MCF 10A (cell line): ENCODE data around the gene NRG4. TPM values are rescaled to one million over a fixed set of nuclear protein-coding genes. Genes with fewer than 3 reads are reported as not detected.

Experiments
- BruUV-seq: library from RNA; stranded (reverse); fragments of 400-500 nt; replicated peaks from 2 replicates; lab custom pipeline; 2021; lab: Mats Ljungman, UMichigan
- CTCF ChIA-PET: fragments of 300-600 bp; sonication (Branson Sonifier 250); formaldehyde crosslinking; extraction: SDS; loops from one replicate; lab custom pipeline; 2021; ENCODE audit warnings: antibody characterized with exemption, inconsistent platforms; lab: Yijun Ruan, JAX
- POLR2A ChIA-PET: fragments of 300-600, 350-650 bp; sonication (Branson Sonifier 250); formaldehyde crosslinking; extraction: SDS; loops from one replicate; lab custom pipeline; 2020; ENCODE audit warnings: antibody characterized with exemption, inconsistent platforms; lab: Yijun Ruan, JAX
- DNase-seq: peaks from one replicate; pipeline ENCODE4 v3.0.0-alpha.2; 2018; ENCODE audit not compliant: unreplicated experiment
- H3K27ac Mint-ChIP-seq: one replicate; pipeline ENCODE4 v1.8.0; 2022; ENCODE audit warnings: mild to moderate bottlenecking, low read depth, mixed read lengths; ENCODE audit not compliant: unreplicated experiment
- H3K27me3 Mint-ChIP-seq: one replicate; pipeline ENCODE4 v1.8.0; 2022; ENCODE audit warnings: mixed read lengths; ENCODE audit not compliant: insufficient read depth, unreplicated experiment
- H3K36me3 Mint-ChIP-seq: one replicate; pipeline ENCODE4 v1.8.0; 2022; ENCODE audit warnings: mild to moderate bottlenecking, moderate library complexity, mixed read lengths; ENCODE audit not compliant: insufficient read depth, unreplicated experiment
- H3K4me1 Mint-ChIP-seq: one replicate; pipeline ENCODE4 v1.8.0; 2022; ENCODE audit warnings: mixed read lengths; ENCODE audit not compliant: insufficient read depth, unreplicated experiment
- H3K4me3 Mint-ChIP-seq: one replicate; pipeline ENCODE4 v1.8.0; 2022; ENCODE audit warnings: mild to moderate bottlenecking, moderate library complexity, mixed read lengths; ENCODE audit not compliant: unreplicated experiment
- H3K9me3 Mint-ChIP-seq: one replicate; pipeline ENCODE4 v1.8.0; 2022; ENCODE audit warnings: mixed read lengths; ENCODE audit not compliant: unreplicated experiment
- intact Hi-C: fragments of 100-400 bp; cut with micrococcal nuclease; formaldehyde crosslinking; loops from 2 replicates; pipeline ENCODE4 v1.14.1; 2022
- total RNA-seq: library from RNA; stranded (reverse); gene quantifications from 2 replicates; pipeline ENCODE4 v1.2.3, GENCODE V29; 2022
- TF ChIP-seq, protein P1 (sequence below): fragments of 200-600 bp; IDR thresholded peaks from one replicate; pipeline ENCODE4 v1.8.0; 2022; ENCODE audit warnings: antibody characterized with exemption, mild to moderate bottlenecking; ENCODE audit not compliant: unreplicated experiment

The NRG4 gene
- total RNA-seq, 1 experiment from 2014 or later, result not detected

DNA sequence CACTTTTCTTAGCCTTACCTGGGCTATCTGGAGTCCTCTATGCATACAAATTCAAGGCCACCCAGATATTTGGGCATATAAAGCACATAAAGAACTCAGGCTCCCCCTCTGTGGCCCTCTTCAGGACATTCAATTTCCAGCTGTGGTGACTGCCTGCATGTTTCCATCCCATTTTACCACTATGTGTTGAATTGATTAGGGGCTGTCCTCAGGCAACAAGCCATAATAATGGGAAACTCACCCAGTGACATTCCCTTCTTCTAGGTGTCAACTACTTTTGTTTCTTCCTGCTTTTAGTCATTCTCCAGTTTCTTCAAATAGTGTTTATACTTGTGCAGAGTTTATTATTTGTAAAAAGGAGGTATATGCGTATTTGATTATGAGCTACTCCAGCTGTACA is 18.0 kb downstream of the NRG4 start:
- BruUV-seq, result no TSS peak
- ChIA-PET POLR2A (interaction anchor here (0.6 kb wide), 1 partner anchor 371 kb away, joined by 3 read pairs; no protein-coding TSS in a partner anchor), CTCF (interaction anchor here (0.6 to 1.1 kb wide), 2 partner anchors 62 to 80 kb away, joined by 3 to 4 read pairs; no protein-coding TSS in a partner anchor)
- intact Hi-C loops, result no loop called here
- no peaks in the 10 kb centered on the region for H3K36me3 Mint-ChIP-seq
- TF ChIP-seq, protein P1, sequence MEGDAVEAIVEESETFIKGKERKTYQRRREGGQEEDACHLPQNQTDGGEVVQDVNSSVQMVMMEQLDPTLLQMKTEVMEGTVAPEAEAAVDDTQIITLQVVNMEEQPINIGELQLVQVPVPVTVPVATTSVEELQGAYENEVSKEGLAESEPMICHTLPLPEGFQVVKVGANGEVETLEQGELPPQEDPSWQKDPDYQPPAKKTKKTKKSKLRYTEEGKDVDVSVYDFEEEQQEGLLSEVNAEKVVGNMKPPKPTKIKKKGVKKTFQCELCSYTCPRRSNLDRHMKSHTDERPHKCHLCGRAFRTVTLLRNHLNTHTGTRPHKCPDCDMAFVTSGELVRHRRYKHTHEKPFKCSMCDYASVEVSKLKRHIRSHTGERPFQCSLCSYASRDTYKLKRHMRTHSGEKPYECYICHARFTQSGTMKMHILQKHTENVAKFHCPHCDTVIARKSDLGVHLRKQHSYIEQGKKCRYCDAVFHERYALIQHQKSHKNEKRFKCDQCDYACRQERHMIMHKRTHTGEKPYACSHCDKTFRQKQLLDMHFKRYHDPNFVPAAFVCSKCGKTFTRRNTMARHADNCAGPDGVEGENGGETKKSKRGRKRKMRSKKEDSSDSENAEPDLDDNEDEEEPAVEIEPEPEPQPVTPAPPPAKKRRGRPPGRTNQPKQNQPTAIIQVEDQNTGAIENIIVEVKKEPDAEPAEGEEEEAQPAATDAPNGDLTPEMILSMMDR, result no peak
- H3K27ac Mint-ChIP-seq, result no peak overlapping the region
- H3K27me3 Mint-ChIP-seq, result no peaks in the 10 kb centered on the region
- no peak overlapping the region for H3K4me3 Mint-ChIP-seq
- DNase-seq, result no peak
- H3K4me1 Mint-ChIP-seq, result no peaks in the 10 kb centered on the region
- H3K9me3 Mint-ChIP-seq, result no peaks in the 10 kb centered on the region

DNA sequence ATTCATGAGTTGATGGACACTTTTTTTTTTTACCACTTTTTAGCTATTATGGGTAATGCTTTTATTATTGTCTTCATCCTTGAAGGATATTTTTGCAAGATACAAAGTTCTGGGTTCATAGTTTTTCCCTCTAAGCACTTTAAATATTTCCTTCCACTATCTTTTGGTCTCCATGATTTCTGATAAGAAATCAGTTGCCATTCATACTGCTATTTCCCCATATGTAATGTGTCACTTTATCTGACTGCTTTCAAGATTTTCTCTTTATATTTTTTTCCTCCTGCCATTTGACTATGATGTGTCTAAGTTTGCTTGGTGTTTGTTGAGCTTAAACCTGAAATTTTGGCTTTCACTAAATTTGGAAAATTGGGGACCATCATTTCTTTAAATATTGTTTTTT is 19.3 kb downstream of the NRG4 start:
- CTCF ChIA-PET, result interaction anchor here (0.5 kb wide), 1 partner anchor 170 kb away, joined by 3 read pairs; no protein-coding TSS in a partner anchor
- no peak overlapping the region for H3K4me3 Mint-ChIP-seq

DNA sequence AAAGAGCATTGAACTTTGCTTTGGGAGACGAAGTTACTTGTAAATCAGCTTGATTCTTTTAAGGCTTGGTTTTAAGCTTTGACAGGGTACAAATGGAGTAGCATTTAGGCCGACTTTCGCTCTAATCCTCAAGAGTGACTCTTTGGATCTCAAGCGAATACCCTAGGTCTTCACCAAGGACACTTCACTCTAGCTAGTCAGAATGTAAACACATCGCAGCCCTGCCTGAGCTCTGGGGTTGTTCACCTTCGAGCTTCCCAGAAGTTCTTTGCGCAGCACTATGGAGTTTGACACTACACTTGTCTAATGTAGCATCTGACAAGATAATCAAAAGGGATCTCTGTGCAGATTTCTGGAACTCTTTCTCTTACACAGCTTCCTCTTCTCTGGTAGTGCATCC is 22.3 kb downstream of the NRG4 start:
- TF ChIP-seq, protein P1, result no peak
- CTCF ChIA-PET, result interaction anchor here (0.7 to 0.8 kb wide), 2 partner anchors 149 to 234 kb away, joined by 3 read pairs; no protein-coding TSS in a partner anchor
- intact Hi-C loops, result no loop called here
- no peak overlapping the region for H3K4me3 Mint-ChIP-seq
- POLR2A ChIA-PET, result interaction anchor here (1.2 kb wide), 2 partner anchors 14 to 16 kb away, joined by 3 to 4 read pairs; no protein-coding TSS in a partner anchor
- no peaks in the 10 kb centered on the region for H3K36me3 Mint-ChIP-seq
- H3K27ac Mint-ChIP-seq, result no peak overlapping the region
- BruUV-seq, result no TSS peak
- no peaks in the 10 kb centered on the region for H3K4me1 Mint-ChIP-seq
- no peak for DNase-seq
- no peaks in the 10 kb centered on the region for H3K27me3 Mint-ChIP-seq
- no peaks in the 10 kb centered on the region for H3K9me3 Mint-ChIP-seq

More for the DNA sequence above, 19.3 kb downstream of the NRG4 start:
- no peak overlapping the region for H3K27ac Mint-ChIP-seq
- intact Hi-C loops, result no loop called here
- no peaks in the 10 kb centered on the region for H3K9me3 Mint-ChIP-seq
- DNase-seq, result no peak
- POLR2A ChIA-PET, result no interaction called here
- TF ChIP-seq, protein P1, result no peak
- BruUV-seq, result no TSS peak
- no peaks in the 10 kb centered on the region for H3K27me3 Mint-ChIP-seq
- H3K36me3 Mint-ChIP-seq, result no peaks in the 10 kb centered on the region
- H3K4me1 Mint-ChIP-seq, result no peaks in the 10 kb centered on the region

GRCh38 chr15:75989045-75989444 is 23.2 kb downstream of the NRG4 start:
- no peaks in the 10 kb centered on the region for H3K27me3 Mint-ChIP-seq
- TF ChIP-seq, protein P1, result no peak
- BruUV-seq, result no TSS peak
- H3K9me3 Mint-ChIP-seq, result no peaks in the 10 kb centered on the region
- no peaks in the 10 kb centered on the region for H3K4me1 Mint-ChIP-seq
- POLR2A ChIA-PET, result interaction anchor here (0.6 to 1.2 kb wide), 3 partner anchors 15 to 36 kb away, joined by 4 to 6 read pairs (median 4); no protein-coding TSS in a partner anchor
- DNase-seq, result no peak
- H3K4me3 Mint-ChIP-seq, result no peak overlapping the region
- CTCF ChIA-PET, result interaction anchor here (0.7 kb wide), 1 partner anchor 877 kb away, joined by 5 read pairs; no protein-coding TSS in a partner anchor
- no peak overlapping the region for H3K27ac Mint-ChIP-seq
- intact Hi-C loops, result no loop called here
- no peaks in the 10 kb centered on the region for H3K36me3 Mint-ChIP-seq
